HG03565 (cell line): ENCODE data around the gene FUT8.

ENCODE experiments used
- ATAC-seq: cut with Tn5 transposase; IDR thresholded peaks from one replicate; pipeline ENCODE4 v1.9.1; 2021; ENCODE audit warnings: mild to moderate bottlenecking, moderate library complexity; ENCODE audit not compliant: unreplicated experiment

FUT8 gene

DNA sequence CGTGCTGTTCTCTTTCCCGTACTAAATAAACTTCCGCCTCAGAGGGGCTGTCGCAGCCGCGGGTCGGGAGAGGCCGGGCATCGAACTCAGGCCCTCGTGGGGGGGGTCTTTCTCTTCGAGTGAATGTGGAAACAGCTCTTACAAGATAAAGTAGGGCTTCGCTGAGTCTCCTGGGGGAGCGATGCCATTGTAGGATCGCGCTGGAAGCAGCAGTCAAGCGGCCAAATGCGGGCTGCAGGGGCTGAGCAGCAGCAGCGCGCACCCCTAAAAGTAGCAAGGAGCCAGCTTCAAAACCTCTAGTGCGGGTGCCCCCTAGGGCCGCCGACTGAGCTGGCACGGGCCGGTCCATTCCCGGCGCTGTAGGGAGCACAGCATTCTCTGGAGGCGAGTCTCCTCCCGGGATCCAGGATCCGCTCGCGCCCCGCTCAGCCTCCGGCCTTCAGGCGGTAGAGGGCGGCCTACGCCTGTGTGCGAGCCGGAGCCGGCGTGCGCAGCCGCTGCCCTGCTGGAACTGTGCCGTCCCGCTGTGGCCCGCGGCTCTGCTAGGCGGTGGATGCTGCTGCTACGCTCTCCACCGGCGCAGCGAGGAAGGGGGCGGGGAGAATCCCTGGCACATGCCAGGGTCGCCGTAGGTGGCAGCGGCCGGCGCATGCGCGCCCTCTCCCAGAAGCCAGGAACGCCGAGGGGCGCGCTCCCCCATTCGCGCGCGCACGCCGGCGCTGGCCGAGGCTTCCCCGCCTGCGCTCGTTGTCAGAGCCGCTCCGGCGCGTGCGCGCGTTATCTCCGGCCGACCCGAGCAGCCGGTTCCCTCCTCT is at the start of gene FUT8:
Gene FUT8, plus strand, starts transcription at position 699 of the 815 bp plus-strand sequence. CDS start 148,834 bp downstream, outside the sequence.
- peak; percentile 67 for ATAC-seq

DNA sequence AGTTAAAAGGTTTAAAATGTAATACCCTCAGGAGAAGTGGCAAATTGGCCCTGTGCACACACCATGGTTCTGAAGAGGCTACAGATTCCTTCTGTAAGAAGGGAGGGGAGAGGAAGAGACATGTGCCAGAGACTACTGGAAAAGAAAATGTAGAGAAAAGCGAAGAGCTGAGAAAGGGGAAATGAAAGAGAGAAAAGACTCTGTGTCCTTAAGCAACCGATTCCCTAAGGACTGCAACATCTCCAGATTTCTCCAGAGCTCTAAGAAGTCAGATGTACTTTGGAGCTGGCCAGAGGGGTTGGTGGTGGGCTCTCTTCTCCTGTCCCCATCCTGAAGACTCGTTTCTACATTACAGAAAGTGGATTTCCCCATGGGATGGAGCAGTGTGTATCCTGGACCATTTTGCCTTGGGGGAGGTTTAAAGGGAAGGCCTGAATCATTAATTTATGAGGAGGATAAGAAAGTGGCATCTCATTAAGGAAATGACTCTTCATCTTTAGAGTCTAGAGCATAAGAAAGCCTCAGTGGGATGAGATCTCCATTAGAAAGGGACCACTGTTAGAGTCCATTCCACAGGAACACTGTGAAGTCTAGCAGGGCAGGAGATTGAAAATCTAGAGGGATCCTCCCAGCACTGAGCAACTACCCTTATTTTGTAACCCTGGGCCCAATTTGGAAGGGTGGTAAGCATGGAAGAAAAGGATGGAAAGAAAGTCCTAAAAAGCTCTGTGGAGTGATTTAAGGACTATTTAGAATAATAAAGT is 45.5 kb upstream of the FUT8 start:
- no peak for ATAC-seq

DNA sequence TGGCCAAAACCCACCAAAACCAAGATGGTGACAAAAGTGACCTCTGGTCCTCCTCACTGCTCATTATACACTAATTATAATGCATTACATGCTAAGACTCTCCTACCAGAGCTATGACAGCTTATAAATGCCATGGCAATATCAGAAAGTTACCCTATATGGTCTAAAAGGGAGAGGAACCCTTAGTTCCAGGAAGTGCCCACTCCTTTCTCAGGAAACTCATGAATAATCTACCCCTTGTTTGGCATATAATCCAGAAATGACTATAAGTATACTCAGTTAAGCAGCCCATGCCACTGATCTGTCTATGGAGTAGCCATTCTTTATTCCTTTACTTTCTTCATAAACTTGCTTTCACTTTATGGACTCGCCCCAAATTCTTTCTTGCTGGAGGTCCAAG is 43.0 kb upstream of the FUT8 start:
- no peak for ATAC-seq

DNA sequence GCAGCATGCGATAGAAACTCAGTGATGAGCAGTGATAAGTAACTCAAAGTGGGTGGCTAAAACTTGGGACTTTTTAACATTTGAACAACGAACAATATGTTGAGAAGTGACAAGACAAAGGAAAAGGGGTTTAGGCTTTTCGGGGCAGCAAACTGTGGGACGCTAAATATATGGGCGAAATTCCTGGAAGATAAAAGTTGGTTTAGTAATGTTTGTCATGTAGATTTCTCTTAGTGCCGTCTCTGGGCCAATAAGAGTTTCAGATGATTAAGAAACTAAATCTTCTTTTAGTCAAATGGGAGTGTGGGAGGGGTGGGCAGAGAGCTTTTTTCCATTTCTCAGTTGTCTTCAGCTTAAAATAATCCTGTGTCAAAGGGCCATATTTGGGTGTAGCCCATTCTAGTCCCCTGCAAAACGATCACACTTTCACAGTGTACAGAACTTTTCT is 41.7 kb upstream of the FUT8 start:
- no peak for ATAC-seq

DNA sequence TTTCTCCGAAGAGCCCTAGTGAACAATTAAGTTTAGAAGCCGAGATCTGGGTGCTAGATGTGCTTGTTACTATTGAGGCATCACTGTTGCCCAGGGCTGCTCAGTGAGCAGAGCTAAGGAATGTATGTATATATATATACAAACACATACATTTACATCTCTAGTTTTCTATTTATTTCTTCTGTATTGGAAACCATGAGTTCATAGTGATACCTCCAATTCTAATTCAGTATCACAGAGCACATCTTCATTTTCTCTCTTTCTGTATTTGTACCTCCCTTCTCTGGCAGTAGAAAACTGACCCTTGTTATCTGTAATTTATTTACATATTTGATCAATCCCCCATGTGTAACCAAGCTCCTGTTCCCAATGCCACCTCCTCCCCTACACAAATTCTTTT is 40.7 kb upstream of the FUT8 start:
- ATAC-seq: peak; percentile 43

DNA sequence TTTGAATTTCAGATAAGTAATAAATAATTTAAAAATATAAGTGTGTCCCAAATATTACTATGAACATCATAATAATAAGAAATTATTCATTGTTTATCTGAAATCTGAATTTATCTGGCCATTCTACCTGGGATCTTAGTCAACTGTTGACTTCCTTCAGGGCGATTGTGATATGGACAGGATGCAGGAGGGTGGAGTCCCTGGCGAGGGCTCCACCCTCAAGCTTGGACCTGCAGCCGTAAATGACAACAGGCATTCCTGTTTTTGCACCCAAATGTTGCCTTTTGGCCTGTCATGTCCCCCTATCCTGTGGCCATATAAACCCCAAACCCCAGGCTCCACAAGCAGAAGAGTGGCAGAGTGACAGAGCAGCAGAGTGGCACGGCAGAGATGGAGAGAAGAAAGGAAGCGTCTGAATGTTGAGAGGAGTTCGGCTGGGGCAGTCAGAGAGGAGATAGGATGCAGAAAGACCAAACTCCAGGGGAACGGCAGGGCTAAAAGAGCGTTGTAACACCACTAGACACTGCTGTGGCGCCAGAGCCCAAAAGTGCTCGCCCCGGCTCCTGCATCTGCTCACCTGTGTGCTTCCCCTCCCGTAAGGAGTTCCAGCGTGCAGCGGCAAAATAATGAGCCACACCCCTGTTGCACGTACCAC is 39.4 kb upstream of the FUT8 start:
- ATAC-seq: no peak

DNA sequence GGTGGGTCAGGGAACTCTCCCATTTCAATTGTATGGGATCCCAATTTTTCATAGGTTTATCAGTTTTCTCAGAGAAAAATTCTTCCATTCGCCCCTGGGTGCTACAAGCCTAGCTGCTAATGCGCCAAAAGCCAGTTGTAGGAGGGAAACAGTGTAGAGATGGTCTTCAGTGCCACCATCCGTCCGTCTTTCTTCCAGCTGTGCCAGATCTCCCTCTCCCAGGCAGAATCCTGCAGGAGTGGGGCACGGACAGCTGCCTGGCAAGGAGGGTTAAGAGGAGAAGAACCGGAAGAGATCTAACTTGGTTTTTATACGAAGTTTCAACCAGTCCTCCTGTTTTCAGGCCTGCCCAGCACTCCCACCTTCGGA is 38.9 kb upstream of the FUT8 start:
- ATAC-seq: no peak

DNA sequence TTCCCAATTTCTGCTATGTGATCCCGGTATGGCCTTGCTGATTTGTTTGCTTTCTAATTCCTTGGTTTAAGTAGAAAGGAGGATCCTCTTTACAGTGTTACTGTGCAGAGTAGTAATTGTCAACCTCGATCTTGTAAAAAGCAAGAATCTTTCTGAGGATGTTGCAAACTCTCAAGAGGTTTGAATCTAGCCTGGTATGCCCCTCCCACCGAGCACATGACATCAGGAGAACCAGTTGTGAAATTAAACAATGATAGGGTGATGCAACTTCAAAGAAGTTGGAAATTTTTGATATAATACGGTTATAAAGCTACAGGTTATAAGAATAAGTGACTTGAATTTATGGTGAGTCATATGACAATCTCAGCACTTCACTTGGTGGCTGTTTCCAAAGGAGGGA is 35.0 kb upstream of the FUT8 start:
- ATAC-seq: no peak

DNA sequence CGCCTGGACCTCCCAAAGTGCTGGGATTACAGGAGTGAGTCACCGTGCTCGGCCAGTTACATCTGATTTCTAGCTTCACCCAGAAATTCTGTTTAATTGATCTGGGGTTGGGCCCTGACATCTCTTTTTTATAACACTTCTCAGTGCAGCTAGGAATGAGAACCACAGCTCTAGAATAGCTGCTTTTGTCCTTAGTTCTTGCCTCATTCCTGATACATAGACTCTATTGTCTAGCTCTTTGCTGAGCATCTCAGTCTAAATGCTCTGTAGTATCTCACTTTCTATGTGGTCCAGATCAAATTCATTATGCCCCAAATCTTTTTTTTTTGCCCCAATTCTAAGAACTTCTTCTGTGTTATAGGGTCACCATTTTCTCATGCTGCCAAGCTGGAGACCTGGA is 29.9 kb upstream of the FUT8 start:
- no peak for ATAC-seq

DNA sequence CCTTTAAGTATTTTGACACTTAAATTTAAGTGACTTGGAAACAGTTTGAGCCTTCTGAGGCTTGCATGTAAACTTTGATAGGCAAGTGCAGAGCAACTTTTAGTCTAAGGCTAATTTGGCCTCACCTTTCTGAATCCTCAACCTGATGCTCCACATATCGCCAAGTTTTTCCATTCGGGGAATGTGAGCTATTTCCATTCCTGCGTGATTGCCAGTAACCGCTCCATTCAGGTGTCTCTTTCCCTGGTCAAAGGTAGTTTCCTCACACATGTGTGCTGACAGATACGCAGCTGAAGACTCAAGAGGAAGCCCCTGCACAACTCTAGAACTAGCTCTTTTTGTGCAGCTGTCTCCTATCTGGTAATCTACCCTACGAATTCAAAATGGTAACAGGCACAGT is 25.4 kb upstream of the FUT8 start:
- no peak for ATAC-seq

DNA sequence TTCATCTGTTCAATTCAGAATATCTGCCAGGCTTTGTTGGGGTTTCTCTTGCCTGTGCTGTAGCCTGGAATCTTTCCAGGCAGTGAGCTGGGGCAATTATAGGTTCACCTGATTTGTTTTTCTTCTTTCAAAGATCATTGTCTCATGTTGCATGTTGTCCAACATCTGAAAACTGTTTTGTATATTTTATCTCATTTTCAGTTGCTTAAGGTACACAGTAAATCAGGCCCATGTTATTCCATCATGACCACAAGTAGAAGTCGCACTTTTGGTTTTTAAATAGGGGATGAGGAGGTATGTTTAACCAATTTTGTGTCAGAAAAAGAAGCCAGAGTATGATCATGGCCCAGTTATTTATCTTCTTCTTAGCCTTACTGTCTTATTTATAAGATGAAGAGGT is 24.9 kb upstream of the FUT8 start:
- no peak for ATAC-seq

DNA sequence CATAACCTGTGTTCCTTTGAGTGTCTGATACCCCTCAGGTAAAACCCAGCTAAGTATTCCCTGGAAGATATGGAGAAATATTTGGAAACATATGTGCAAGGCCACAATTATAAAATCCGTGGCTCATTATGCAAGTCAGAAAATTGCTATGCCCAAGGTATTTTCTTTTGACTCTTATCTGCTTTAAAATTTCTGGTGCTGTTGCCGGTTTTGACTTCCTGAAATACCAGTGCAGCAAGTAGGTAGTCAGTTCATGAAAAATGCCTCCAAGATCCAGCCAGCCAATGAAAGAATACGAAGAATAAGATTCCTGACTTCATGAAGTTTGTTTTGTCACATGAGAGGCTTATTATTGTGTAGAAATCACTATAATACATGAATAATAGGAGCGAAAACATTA is 20.2 kb upstream of the FUT8 start:
- ATAC-seq: no peak

DNA sequence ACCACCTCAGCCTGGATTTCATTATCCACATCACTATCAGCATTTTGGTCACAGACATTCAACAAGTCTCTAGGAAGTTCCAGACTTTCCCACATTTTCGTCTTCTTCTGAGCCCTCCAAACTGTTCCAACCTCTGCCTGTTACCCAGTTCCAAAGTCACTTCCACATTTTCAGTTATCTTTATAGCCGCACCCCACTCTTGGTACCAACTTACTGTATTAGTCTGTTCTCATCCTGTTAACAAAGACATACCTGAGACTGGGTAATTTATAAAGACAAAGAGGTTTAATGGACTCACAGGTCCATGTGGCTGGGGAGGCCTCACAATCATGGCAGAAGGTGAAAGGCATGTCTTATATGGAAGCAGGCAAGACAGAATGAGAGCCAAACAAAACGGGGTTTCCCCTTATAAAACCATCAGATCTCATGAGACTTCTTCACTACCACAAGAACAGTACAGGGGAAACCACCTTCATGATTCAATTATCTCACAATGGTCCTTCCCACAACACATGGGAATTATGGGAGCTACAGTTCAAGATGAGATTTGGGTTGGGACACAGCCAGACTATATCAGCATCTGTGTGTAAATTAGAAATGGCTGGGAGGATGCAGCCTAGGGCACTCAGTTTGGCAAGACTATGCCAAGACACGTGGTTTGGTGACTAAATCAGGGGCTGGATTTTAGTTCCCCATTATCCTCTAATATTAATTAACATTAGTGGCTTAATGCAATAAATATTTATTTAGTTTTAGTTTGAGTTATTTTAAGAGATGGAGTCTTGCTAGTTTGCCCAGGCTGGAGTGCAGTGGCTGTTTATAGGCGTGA is 16.2 kb upstream of the FUT8 start:
- no peak for ATAC-seq

DNA sequence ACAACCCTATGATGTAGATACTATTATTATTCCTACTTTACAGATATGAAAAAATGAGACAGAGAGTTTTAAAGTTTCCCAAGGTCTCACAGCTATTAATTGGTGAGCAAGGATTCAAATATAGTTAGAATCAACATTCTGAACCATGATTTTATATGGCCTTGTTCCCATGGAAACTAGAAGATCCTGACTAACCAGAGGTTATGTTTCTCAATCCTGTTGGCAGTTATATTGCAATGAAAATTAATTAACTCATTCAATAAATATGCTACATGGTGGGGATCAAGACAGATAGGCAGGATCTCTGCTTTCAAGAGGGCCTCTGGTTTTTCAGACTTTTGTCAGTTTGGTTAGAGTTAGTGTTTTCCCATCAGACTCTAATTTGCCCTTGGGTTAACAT is 9.3 kb upstream of the FUT8 start:
- ATAC-seq: no peak

DNA sequence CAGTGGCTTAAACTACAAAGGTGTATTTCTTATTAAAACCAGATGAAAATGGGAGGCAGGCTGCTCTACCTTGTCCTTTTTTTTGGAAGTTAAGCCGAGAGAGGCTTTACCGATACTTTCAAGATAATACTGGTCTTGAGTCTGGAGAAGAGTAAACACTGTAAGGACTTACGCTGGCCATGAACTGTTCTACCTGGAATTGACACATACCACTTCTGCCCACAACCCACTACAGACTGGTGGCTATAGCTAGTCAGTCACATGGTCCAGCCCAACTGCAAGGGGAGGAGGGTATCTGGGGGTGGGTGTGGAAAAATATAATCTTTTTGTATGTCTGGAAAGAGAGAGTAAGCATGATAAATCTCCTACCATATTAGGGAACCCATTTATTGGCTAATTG is 4.4 kb upstream of the FUT8 start:
- no peak for ATAC-seq

DNA sequence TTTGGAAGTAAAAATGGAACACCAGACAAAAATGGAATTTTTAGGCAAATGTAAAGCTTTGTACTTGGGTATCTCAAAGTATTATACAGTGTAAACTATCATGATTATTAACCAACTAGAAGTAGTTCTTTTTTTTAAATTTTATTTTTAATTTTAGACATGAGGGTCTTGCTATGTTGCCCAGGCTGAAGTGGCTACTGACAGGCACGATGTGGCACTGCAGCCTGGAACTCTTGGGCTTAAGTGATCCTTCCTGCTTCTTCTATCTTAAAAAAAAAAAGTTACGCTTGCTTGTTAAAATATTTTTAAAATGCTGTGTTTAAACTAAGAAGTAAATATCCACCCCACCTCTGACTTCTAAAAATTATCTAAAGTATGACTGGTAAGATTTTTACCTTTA is 1.9 kb upstream of the FUT8 start:
- ATAC-seq: no peak

DNA sequence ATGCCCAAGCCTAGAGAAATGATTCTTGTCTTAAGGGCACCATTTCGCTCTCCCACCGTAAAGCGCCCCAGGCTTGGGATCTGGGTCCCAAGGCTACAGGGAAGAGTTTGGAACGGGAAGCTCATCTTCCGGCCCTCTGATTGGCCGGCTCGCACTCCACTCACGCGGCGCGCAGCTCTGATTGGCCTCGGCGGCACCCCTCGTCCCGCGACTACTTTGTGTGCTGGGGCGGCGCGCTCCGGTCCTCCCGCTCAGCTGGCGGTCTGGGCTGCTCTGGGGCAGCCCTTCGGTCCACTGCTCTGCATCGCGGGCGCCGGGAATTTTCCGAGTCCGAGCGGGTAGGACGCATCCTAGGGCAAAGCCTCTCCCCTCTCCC is 886 bp upstream of the FUT8 start:
- peak; percentile 32 for ATAC-seq

DNA sequence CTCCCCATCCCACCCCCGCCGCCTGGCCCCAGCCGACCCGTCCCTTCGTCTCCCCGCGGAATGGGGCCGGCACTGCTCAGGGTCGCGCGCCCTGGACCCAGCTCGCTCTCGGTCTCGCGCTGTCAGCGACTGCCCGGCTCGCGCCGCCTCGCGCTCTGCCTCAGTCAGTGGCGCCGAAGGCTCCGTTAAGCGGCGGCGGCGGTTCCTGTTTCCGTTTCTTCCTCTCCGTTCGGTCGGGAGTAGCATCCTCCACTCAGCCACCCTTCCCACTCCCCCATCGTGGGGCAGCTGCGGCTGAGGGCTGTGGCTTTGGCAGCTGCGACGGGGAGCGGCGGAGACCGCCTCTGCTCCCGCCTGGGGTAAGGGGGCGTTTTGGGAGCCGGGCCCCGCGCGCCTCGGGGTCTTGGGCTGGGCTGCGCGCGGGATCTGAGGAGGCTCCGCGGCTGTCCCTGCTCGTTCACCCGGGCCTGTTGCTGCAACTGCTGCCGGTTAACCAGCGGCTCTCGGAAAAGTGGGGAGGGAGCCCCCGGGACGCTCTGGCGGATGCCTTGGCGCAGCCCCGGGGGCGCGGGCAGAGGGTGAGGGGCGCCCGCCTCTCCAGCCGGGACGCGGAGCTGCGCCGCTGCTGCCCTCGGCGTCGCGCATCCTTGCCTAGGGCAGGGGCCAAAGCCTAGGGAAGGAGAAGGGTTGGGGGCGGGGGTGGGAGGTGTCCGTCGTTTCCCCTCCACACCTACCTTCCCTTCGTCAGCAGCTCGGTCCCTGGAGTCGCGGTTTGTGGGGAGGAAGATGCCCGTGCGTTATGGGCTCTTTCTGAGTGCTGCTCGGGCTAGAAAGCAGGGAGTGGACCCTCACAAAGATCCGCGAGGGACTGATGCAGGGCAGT is 567 bp downstream of the FUT8 start:
- ATAC-seq: peak; percentile 16

DNA sequence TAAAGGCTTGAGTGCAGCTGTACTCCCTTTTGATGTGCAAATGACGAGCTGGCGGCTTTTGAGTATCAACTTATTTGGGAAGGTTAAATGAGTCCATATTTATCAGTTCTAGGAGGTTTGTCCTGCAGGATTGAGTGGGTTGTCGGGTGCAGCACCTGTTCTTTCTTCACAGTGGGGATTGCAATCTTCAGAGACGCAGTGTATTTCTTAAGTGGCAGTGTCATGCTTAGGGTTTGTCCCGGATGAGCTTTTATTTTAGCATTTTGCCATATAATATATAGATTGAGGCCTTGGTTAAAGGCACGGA is 1.2 kb downstream of the FUT8 start:
- no peak for ATAC-seq

DNA sequence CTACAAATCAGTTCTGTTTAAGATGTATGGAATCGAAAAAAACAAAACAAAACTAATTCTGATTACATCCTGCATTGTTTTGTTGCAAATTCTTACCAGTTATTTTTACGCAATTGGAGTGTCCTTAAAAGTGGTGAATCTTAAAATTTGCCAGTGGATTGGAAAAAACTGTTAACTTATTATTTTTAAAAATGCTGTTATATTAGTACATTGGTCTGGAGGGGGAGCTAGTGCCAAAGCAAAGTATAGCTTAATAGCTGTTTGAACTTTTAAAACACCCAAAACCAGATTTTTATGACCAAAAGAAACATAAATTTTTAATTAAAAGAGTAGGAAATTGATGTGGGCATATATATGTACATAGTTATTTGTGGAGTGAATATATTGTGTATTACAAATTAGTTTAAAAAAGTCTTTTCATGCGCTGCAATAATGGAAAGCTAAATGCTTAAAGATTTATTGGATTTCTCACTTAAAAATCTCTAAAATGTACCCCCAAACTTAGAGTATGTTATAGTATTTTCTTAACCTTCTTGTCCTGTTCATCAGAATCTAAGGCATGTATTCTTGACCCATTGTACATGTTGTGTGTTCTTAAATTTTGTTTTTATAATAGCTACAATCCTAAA is 2.5 kb downstream of the FUT8 start:
- ATAC-seq: no peak
